Neuronal stem cell (in vitro differentiated cells): ENCODE data around the gene CD151.
A peak's percentile ranks its signal among the peaks of the same experiment; 100 is the strongest.

Experiments
- DNase-seq: peaks from one replicate; pipeline ENCODE4 v3.0.0-alpha.2; 2013; ENCODE audit warnings: low spot score
- H2AFZ ChIP-seq: one replicate; pipeline ENCODE4 v1.6.1; 2013; ENCODE audit warnings: mild to moderate bottlenecking, low read length, inconsistent platforms
- H2AK5ac ChIP-seq: 2 replicates; pipeline ENCODE4 v1.6.1; 2013; ENCODE audit warnings: low read depth, mild to moderate bottlenecking, inconsistent platforms, low read length, moderate library complexity, mixed read lengths
- H2BK120ac ChIP-seq: 2 replicates; pipeline ENCODE4 v1.6.1; 2013; ENCODE audit warnings: low read depth, mild to moderate bottlenecking, inconsistent platforms, low read length, moderate library complexity, mixed read lengths
- H2BK12ac ChIP-seq: one replicate; pipeline ENCODE4 v1.6.1; 2013; ENCODE audit warnings: low read length, inconsistent platforms
- H2BK15ac ChIP-seq: 2 replicates; pipeline ENCODE4 v1.6.1; 2013; ENCODE audit warnings: mild to moderate bottlenecking, low read length, inconsistent platforms, mixed read lengths
- H2BK5ac ChIP-seq: one replicate; pipeline ENCODE4 v1.6.1; 2013; ENCODE audit warnings: inconsistent platforms, mild to moderate bottlenecking, low read length, moderate library complexity
- H3K14ac ChIP-seq: one replicate; pipeline ENCODE4 v1.6.1; 2013; ENCODE audit warnings: low read length, inconsistent platforms
- H3K18ac ChIP-seq: 2 replicates; pipeline ENCODE4 v1.6.1; 2013; ENCODE audit warnings: low read length, inconsistent platforms
- H3K23ac ChIP-seq: 2 replicates; pipeline ENCODE4 v1.6.1; 2013; ENCODE audit warnings: low read depth, mild to moderate bottlenecking, mixed read lengths, low read length, inconsistent platforms; ENCODE audit not compliant: poor library complexity
- H3K27ac ChIP-seq: replicated peaks from 3 replicates; pipeline ENCODE4 v1.5.1; 2013; ENCODE audit warnings: low read length, inconsistent platforms
- H3K27me3 ChIP-seq, 3 experiments: 2 replicates each; pipeline ENCODE4 v1.6.1; 2013; ENCODE audit warnings: low read length in 3 of 3, mild to moderate bottlenecking in 2 of 3, inconsistent platforms in 1 of 3, low read depth in 1 of 3, mixed read lengths in 1 of 3, moderate library complexity in 1 of 3; ENCODE audit not compliant: control insufficient read depth in 3 of 3, insufficient read depth in 3 of 3
- H3K36me3 ChIP-seq, 2 donors: replicated peaks in 1 of 2; 2 replicates each; pipeline ENCODE4 v1.6.1; 2013; ENCODE audit warnings: low read length in 2 of 2; ENCODE audit not compliant: control insufficient read depth in 2 of 2, insufficient read depth in 2 of 2
- H3K4ac ChIP-seq: 2 replicates; pipeline ENCODE4 v1.6.1; 2013; ENCODE audit warnings: inconsistent platforms, mild to moderate bottlenecking, low read length, moderate library complexity
- H3K4me1 ChIP-seq, 2 donors: 1 replicate in 1 of 2; 2 replicates in 1 of 2; pipeline ENCODE4 v1.6.1; 2013; ENCODE audit warnings: low read length in 2 of 2, low read depth in 1 of 2; ENCODE audit not compliant: control insufficient read depth in 2 of 2, insufficient read depth in 1 of 2
- H3K4me2 ChIP-seq: one replicate; pipeline ENCODE4 v1.6.1; 2013; ENCODE audit warnings: mild to moderate bottlenecking, low read length, inconsistent platforms; ENCODE audit not compliant: insufficient read depth, poor library complexity, severe bottlenecking
- H3K4me3 ChIP-seq, 2 donors: 2 replicates each; pipeline ENCODE4 v1.5.1; 2013; ENCODE audit warnings: low read length in 2 of 2, mild to moderate bottlenecking in 2 of 2, inconsistent platforms in 1 of 2, moderate library complexity in 1 of 2
- H3K79me1 ChIP-seq: one replicate; pipeline ENCODE4 v1.6.1; 2013; ENCODE audit warnings: low read depth, mild to moderate bottlenecking, inconsistent platforms, low read length, moderate library complexity
- H3K9ac ChIP-seq: one replicate; pipeline ENCODE4 v1.6.1; 2013; ENCODE audit warnings: mild to moderate bottlenecking, low read depth, low read length, inconsistent platforms; ENCODE audit not compliant: poor library complexity
- H3K9me3 ChIP-seq, 2 donors: replicated peaks in 1 of 2; 2 replicates each; pipeline versions ENCODE3 to v1.6.1; 2013; ENCODE audit warnings: low read length in 2 of 2, mild to moderate bottlenecking in 2 of 2, inconsistent platforms in 1 of 2, low read depth in 1 of 2, mixed read lengths in 1 of 2, moderate library complexity in 1 of 2; ENCODE audit not compliant: control insufficient read depth in 2 of 2, insufficient read depth in 1 of 2
- H4K8ac ChIP-seq: one replicate; pipeline ENCODE4 v1.6.1; 2013; ENCODE audit warnings: low read depth, mild to moderate bottlenecking, inconsistent platforms, low read length, moderate library complexity
- H4K91ac ChIP-seq: one replicate; pipeline ENCODE4 v1.6.1; 2013; ENCODE audit warnings: low read length, low read depth, mild to moderate bottlenecking, inconsistent platforms; ENCODE audit not compliant: poor library complexity
- WGBS, 2 donors: extraction: QIAGEN DNeasy Blood & Tissue Kit; methylation state at CpG; one replicate each; pipeline ENCODE4 v1.1.7; 2013; ENCODE audit warnings: missing lambda C conversion rate in 2 of 2, mixed read lengths in 1 of 2; ENCODE audit not compliant: insufficient read length in 2 of 2, insufficient replicate concordance in 1 of 2; ENCODE audit errors: extremely low coverage in 2 of 2; 5-methylcytosine and 5-hydroxymethylcytosine counted together

The CD151 gene

GRCh38 chr11:825366-826226 is 7.2 kb upstream of the CD151 start:
- H3K9me3 ChIP-seq = no peaks in the 10 kb centered on the region
- H2AK5ac ChIP-seq = peak overlapping the region; percentile 70
- no peak overlapping the region for H3K14ac ChIP-seq
- peaks cover 3% of the 10 kb centered on the region for H3K79me1 ChIP-seq
- H3K23ac ChIP-seq = no peak overlapping the region
- H3K4me2 ChIP-seq = no peak overlapping the region
- no peak overlapping the region for H4K8ac ChIP-seq
- H2BK5ac ChIP-seq = no peak overlapping the region
- H2BK120ac ChIP-seq = no peak overlapping the region
- peaks cover 0 to 37% of the 10 kb centered on the region in 2 donors for H3K36me3 ChIP-seq
- no peak overlapping the region for H3K27ac ChIP-seq
- WGBS, 2 donors = no CpG with 5 or more reads among the region's 12 CpGs
- H3K4me1 ChIP-seq = peaks cover 31 to 36% of the 10 kb centered on the region in 2 donors
- no peak overlapping the region for H2AFZ ChIP-seq
- no peak overlapping the region for H3K4me3 ChIP-seq
- no peak overlapping the region for H2BK12ac ChIP-seq
- H3K9ac ChIP-seq = peak overlapping the region; percentile 60
- peak overlapping the region; percentile 23 for H3K4ac ChIP-seq
- H2BK15ac ChIP-seq = no peak overlapping the region
- H3K27me3 ChIP-seq = peaks cover 2 to 40% (median 3%) of the 10 kb centered on the region in 3 experiments
- H4K91ac ChIP-seq = no peak overlapping the region
- no peak overlapping the region for H3K18ac ChIP-seq
- DNase-seq = no peak

- no peak overlapping the region for H3K18ac ChIP-seq
- H2BK12ac ChIP-seq = no peak overlapping the region
- H3K4ac ChIP-seq = peak overlapping the region; percentile 23
- H3K23ac ChIP-seq = no peak overlapping the region
- peak overlapping the region; percentile 70 for H2AK5ac ChIP-seq
- H3K4me1 ChIP-seq = peaks cover 33 to 39% of the 10 kb centered on the region in 2 donors
- no peaks in the 10 kb centered on the region for H3K9me3 ChIP-seq
- H3K4me3 ChIP-seq = no peak overlapping the region
- no peak overlapping the region for H3K27ac ChIP-seq
- peaks cover 0 to 36% of the 10 kb centered on the region in 2 donors for H3K36me3 ChIP-seq
- H2BK5ac ChIP-seq = no peak overlapping the region
- no peak overlapping the region for H2BK120ac ChIP-seq
- H3K14ac ChIP-seq = no peak overlapping the region
- H4K91ac ChIP-seq = no peak overlapping the region
- H3K79me1 ChIP-seq = peaks cover 3% of the 10 kb centered on the region
- H4K8ac ChIP-seq = no peak overlapping the region
- no CpG with 5 or more reads among the region's 9 CpGs for WGBS, 2 donors
- no peak for DNase-seq
- no peak overlapping the region for H2AFZ ChIP-seq
- no peak overlapping the region for H3K9ac ChIP-seq
- no peak overlapping the region for H3K4me2 ChIP-seq
- H3K27me3 ChIP-seq = peaks cover 6 to 47% (median 8%) of the 10 kb centered on the region in 3 experiments
- no peak overlapping the region for H2BK15ac ChIP-seq
Observed at GRCh38 chr11:826227-826621, 6.5 kb upstream of the CD151 start.

- no peak overlapping the region for H2BK15ac ChIP-seq
- no peak overlapping the region for H4K91ac ChIP-seq
- no peak overlapping the region for H2BK12ac ChIP-seq
- no peak overlapping the region for H4K8ac ChIP-seq
- H2AFZ ChIP-seq = peak overlapping the region; percentile 80
- H3K4me2 ChIP-seq = peak overlapping the region; percentile 83
- H3K4me3 ChIP-seq = peak overlapping the region; percentile 45 to 55
- peak overlapping the region; percentile 88 for H2BK5ac ChIP-seq
- H2AK5ac ChIP-seq = no peak overlapping the region
- peaks cover 3% of the 10 kb centered on the region for H3K79me1 ChIP-seq
- H3K4me1 ChIP-seq = peaks cover 38 to 44% of the 10 kb centered on the region in 2 donors
- H3K18ac ChIP-seq = peak overlapping the region; percentile 92
- H2BK120ac ChIP-seq = no peak overlapping the region
- H3K9me3 ChIP-seq = peaks cover 0 to under 1% of the 10 kb centered on the region in 2 donors
- no peak overlapping the region for H3K4ac ChIP-seq
- H3K14ac ChIP-seq = no peak overlapping the region
- H3K23ac ChIP-seq = peak overlapping the region; percentile 93
- WGBS, 2 donors = no CpG with 5 or more reads among the region's 22 CpGs
- H3K9ac ChIP-seq = peak overlapping the region; percentile 77
- peaks cover 9 to 52% (median 13%) of the 10 kb centered on the region in 3 experiments for H3K27me3 ChIP-seq
- DNase-seq = no peak
- no peak overlapping the region for H3K27ac ChIP-seq
- H3K36me3 ChIP-seq = peaks cover 0 to 30% of the 10 kb centered on the region in 2 donors
Observed at GRCh38 chr11:826836-827145, 6.0 kb upstream of the CD151 start.

- peak overlapping the region; percentile 85 for H2AK5ac ChIP-seq
- peaks cover 3% of the 10 kb centered on the region for H3K79me1 ChIP-seq
- H3K9ac ChIP-seq = peak overlapping the region; percentile 77
- no peak overlapping the region for H4K8ac ChIP-seq
- peak overlapping the region; percentile 92 for H3K18ac ChIP-seq
- H3K4me3 ChIP-seq = peak overlapping the region; percentile 45 to 55
- no CpG with 5 or more reads among the region's 66 CpGs for WGBS, 2 donors
- no peak overlapping the region for H3K4ac ChIP-seq
- H4K91ac ChIP-seq = no peak overlapping the region
- peaks cover 44 to 50% of the 10 kb centered on the region in 2 donors for H3K4me1 ChIP-seq
- H3K27ac ChIP-seq = no peak overlapping the region
- peak overlapping the region; percentile 93 for H3K23ac ChIP-seq
- H2BK5ac ChIP-seq = peak overlapping the region; percentile 88
- peaks cover 0 to 25% of the 10 kb centered on the region in 2 donors for H3K36me3 ChIP-seq
- no peak for DNase-seq
- H2AFZ ChIP-seq = peak overlapping the region; percentile 80
- peaks cover 0 to 3% of the 10 kb centered on the region in 2 donors for H3K9me3 ChIP-seq
- H3K4me2 ChIP-seq = peak overlapping the region; percentile 83
- H2BK15ac ChIP-seq = peak overlapping the region; percentile 69
- H2BK120ac ChIP-seq = no peak overlapping the region
- H2BK12ac ChIP-seq = no peak overlapping the region
- H3K27me3 ChIP-seq = peaks cover 9 to 56% (median 18%) of the 10 kb centered on the region in 3 experiments
- H3K14ac ChIP-seq = peak overlapping the region; percentile 97
Observed at GRCh38 chr11:827146-827896, 5.4 kb upstream of the CD151 start.
